ENCODE measurements around the gene C2orf42. TPM values are rescaled to one million over a fixed set of nuclear protein-coding genes. Genes with fewer than 3 reads are reported as not detected.

The C2orf42 gene
- total RNA-seq, result 20.0 TPM
- 11.8 TPM for polyA plus RNA-seq (ENCODE audit: insufficient read depth, low read depth, low replicate concordance)
- long read RNA-seq, donor 1, result 0 reads
- long read RNA-seq, donor 2, result 0 reads
- long read RNA-seq, donor 3, partial matches to known transcripts, result 0 of 2 reads
- long read RNA-seq, donor 3, other reads (novel, unspliced or antisense), result 0 of 2 reads
- long read RNA-seq, donor 4, partial matches to known transcripts, result 0 of 1 reads
- long read RNA-seq, donor 4, other reads (novel, unspliced or antisense), result 0 of 1 reads
- long read RNA-seq, donor 5, result 0 reads
- long read RNA-seq, donor 6, result 0 reads
- long read RNA-seq, donor 7, partial matches to known transcripts, result 0 of 3 reads
- long read RNA-seq, donor 7, other reads (novel, unspliced or antisense), result 3 of 3 reads
- long read RNA-seq, donor 8, result 0 reads
- long read RNA-seq, donor 9, result 0 reads
- long read RNA-seq, donor 10, partial matches to known transcripts, result 0 of 2 reads
- long read RNA-seq, donor 10, other reads (novel, unspliced or antisense), result 0 of 2 reads

DNA sequence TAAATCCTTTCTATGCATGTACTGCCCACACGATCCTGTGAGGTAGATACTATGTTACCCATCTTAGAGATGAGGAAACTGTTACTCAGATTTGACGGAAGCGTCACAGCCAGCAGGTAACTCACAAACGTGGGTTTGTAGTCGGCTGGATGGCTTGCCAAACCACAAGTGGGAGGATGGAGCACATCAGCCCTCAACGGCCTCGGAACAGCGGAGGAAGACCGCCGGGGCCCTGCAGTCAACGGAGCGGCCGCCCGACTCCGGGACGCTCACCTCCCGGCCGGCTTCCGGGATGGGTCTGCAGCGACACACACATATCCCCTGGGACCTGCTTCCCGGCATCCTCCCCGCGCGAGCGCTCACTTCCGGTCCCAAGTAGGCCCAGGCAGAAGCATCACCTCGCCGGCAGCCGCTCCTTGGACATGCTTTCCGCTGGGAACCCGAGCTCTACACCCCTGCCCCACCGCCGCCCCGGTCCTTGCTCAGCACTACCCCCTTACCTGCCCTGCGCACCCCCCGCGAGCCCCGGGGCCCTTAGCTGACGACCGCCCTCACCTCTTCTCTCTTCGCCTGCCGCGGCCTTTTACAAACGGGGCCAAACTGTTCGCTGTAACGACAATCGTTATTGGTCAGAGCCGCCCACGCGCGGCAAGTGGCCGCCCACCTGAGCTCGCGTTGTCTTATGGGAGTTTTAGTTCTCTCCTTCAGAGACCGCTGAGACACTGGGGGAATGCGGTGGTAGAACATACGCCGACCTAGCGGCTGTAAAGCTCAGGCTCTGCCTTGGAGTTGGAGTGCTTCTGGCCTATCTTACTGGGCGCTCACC, at the start of gene C2orf42:
Gene C2orf42 (minus strand): TSS at position 602 of the 826 bp plus-strand sequence. CDS start 9,034 bp downstream, outside the sequence.
- intact Hi-C loops (cut with DNase I), result no loop called here
- peak; percentile 25 for FAIRE-seq

DNA sequence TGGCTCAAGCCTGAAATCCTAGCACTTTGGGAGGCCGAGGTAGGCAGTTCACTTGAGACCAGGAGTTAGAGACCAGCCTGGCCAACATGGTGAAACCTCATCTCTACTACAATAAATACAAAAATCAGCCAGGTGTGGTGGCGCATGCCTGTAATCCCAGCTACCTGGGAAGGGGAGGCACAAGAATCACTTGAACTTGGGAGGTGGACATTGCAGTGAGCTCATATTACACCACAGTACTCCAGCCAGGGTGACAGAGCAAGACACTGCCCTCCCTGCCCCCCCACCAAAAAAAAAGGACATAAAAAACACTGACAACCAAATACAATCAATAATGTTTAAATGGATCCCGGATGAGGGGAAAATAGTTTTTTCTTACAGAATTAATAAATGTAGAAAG, 49.8 kb upstream of the C2orf42 start:
- H3K27ac ChIP-seq (ENCODE audit: low read depth in 2 of 2, low read length in 2 of 2), result no peak overlapping the region
- FAIRE-seq, result no peak
- H3K27me3 ChIP-seq (ENCODE audit: control insufficient read depth, insufficient read depth, low read length), result no peaks in the 10 kb centered on the region
- intact Hi-C loops (cut with DNase I), result no loop called here
- no peak overlapping the region for H3K4me3 ChIP-seq (ENCODE audit: low read length in 3 of 3)
- TF ChIP-seq, protein P1, sequence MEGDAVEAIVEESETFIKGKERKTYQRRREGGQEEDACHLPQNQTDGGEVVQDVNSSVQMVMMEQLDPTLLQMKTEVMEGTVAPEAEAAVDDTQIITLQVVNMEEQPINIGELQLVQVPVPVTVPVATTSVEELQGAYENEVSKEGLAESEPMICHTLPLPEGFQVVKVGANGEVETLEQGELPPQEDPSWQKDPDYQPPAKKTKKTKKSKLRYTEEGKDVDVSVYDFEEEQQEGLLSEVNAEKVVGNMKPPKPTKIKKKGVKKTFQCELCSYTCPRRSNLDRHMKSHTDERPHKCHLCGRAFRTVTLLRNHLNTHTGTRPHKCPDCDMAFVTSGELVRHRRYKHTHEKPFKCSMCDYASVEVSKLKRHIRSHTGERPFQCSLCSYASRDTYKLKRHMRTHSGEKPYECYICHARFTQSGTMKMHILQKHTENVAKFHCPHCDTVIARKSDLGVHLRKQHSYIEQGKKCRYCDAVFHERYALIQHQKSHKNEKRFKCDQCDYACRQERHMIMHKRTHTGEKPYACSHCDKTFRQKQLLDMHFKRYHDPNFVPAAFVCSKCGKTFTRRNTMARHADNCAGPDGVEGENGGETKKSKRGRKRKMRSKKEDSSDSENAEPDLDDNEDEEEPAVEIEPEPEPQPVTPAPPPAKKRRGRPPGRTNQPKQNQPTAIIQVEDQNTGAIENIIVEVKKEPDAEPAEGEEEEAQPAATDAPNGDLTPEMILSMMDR (IDR thresholded peaks at IDR 0.05; ENCODE audit: borderline replicate concordance, extremely low read depth, insufficient read depth), result no peak
- peaks cover 0 to 10% (median 0%) of the 10 kb centered on the region in 3 donors for H3K4me1 ChIP-seq (ENCODE audit: control insufficient read depth in 2 of 3, insufficient read depth in 2 of 3, low read depth in 1 of 3, low read length in 3 of 3)
- H3K36me3 ChIP-seq (ENCODE audit: control insufficient read depth in 2 of 3, insufficient read depth in 3 of 3, low read length in 3 of 3), result peaks cover 0 to 7% (median 0%) of the 10 kb centered on the region in 3 donors
- no peak overlapping the region for H3K9ac ChIP-seq (ENCODE audit: low read length in 3 of 3)
- H3K9me3 ChIP-seq (ENCODE audit: control insufficient read depth in 2 of 3, insufficient read depth in 1 of 3, low read length in 3 of 3), result no peaks in the 10 kb centered on the region
- DNase-seq, result peak in 3 of 5 donors; percentile 25 to 51 (median 48)

More for the DNA sequence above, at the start of gene C2orf42:
- Histone ChIP-seq H3K4me1 (ENCODE audit: control insufficient read depth in 2 of 3, insufficient read depth in 2 of 3, low read depth in 1 of 3, low read length in 3 of 3) (peaks cover 0 to 5% (median 2%) of the 10 kb centered on the region in 3 donors), H3K27ac (ENCODE audit: low read depth in 2 of 2, low read length in 2 of 2) (peak within 1 kb of the TSS; percentile 97 to 99), H3K4me3 (ENCODE audit: low read length in 3 of 3) (peak within 1 kb of the TSS; percentile 96 to 99 (median 96)), H3K9ac (ENCODE audit: low read length in 3 of 3) (peak within 1 kb of the TSS; percentile 95 to 97 (median 95)), H3K36me3 (ENCODE audit: control insufficient read depth in 2 of 3, insufficient read depth in 3 of 3, low read length in 3 of 3) (no peaks in the 10 kb centered on the region), H3K27me3 (ENCODE audit: control insufficient read depth, insufficient read depth, low read length) (no peaks in the 10 kb centered on the region), H3K9me3 (ENCODE audit: control insufficient read depth in 2 of 3, insufficient read depth in 1 of 3, low read length in 3 of 3) (no peaks in the 10 kb centered on the region)
- peak; percentile 97 to 99 (median 98) for DNase-seq
- TF ChIP-seq, protein P1 (IDR thresholded peaks at IDR 0.05; ENCODE audit: borderline replicate concordance, extremely low read depth, insufficient read depth), result no peak

DNA sequence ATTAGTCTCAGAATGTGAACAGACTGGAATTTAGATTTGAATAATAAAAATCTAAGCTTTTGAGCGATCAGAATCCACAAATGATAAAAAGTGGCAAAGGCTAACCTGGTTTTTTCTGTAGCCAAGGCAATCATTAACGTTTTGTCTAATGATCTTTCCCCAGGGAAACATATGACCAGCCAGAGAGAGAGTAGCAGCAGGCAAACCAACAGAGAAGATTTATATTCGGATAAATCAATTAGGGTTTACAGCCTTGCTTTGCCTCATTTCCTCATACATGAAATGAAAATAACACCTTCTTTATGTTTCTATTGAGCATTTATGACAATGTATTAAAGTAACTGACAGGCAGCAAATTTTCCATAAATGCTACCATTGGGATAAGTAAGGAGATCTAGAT, 43.1 kb upstream of the C2orf42 start:
- TF ChIP-seq, protein P1 (IDR thresholded peaks at IDR 0.05; ENCODE audit: borderline replicate concordance, extremely low read depth, insufficient read depth), result no peak
- Histone ChIP-seq H3K27me3 (ENCODE audit: control insufficient read depth, insufficient read depth, low read length) (no peaks in the 10 kb centered on the region), H3K4me3 (ENCODE audit: low read length in 3 of 3) (no peak overlapping the region), H3K36me3 (ENCODE audit: control insufficient read depth in 2 of 3, insufficient read depth in 3 of 3, low read length in 3 of 3) (peaks cover 4 to 27% (median 5%) of the 10 kb centered on the region in 3 donors), H3K9ac (ENCODE audit: low read length in 3 of 3) (no peak overlapping the region), H3K9me3 (ENCODE audit: control insufficient read depth in 2 of 3, insufficient read depth in 1 of 3, low read length in 3 of 3) (no peaks in the 10 kb centered on the region), H3K27ac (ENCODE audit: low read depth in 2 of 2, low read length in 2 of 2) (no peak overlapping the region), H3K4me1 (ENCODE audit: control insufficient read depth in 2 of 3, insufficient read depth in 2 of 3, low read depth in 1 of 3, low read length in 3 of 3) (no peaks in the 10 kb centered on the region)
- intact Hi-C loops (cut with DNase I), result no loop called here
- peak in 2 of 5 donors; percentile 23 to 29 for DNase-seq
- no peak for FAIRE-seq

All from kidney (tissue), 22 donors.